Measurements from ENCODE around the gene TTLL11.
A peak's percentile ranks its signal among the peaks of the same experiment; 100 is the strongest.

The TTLL11 gene

DNA sequence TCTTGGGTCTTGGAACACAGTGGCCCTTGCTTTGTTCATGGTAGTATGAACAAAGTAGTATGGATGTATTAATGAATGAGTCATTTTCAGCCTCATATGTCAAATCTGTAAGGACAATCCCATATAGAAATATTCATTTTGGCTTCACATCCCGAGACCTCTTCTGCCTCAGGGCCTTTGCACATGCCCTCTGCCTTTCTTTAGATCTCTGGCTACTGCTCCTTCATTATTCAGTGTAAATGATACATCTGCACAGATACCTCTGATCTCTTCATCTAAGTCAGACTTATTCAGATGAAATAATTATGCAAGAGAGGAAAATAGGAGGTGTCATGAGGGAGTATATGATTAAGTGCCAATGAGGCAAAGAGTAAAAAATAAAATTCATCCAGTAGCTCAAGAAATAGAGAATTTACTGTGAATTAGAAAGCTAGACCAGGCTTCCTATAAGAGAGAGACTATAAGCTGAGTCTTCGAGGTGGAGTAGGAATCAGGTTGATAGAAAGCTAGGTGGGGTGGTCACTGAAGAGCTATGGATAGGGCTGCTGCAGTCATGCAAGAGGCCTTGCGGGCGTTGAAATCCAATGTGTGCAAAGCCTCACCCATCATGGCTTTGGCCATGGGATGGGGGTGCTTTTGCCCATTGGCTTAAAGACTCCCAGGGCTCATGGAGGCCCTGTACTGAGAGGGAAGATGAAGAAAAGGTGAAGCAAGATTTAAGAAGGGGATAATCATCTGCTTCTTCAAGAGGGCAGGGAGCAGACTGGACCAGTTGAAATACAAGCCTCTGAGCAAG is 3.7 kb upstream of the TTLL11 start:
- H3K9ac ChIP-seq (ENCODE audit: low read length), result no peak overlapping the region
- H3K27me3 ChIP-seq (ENCODE audit: control insufficient read depth, insufficient read depth, low read length), result no peaks in the 10 kb centered on the region
- no peaks in the 10 kb centered on the region for H3K36me3 ChIP-seq (ENCODE audit: control insufficient read depth, insufficient read depth, low read length)
- H3K27ac ChIP-seq (ENCODE audit: low read depth, low read length), result no peak overlapping the region
- no peak overlapping the region for H3K4me3 ChIP-seq (ENCODE audit: low read length)
- peaks cover 1% of the 10 kb centered on the region for H3K4me1 ChIP-seq (ENCODE audit: control insufficient read depth, insufficient read depth, low read length)

DNA sequence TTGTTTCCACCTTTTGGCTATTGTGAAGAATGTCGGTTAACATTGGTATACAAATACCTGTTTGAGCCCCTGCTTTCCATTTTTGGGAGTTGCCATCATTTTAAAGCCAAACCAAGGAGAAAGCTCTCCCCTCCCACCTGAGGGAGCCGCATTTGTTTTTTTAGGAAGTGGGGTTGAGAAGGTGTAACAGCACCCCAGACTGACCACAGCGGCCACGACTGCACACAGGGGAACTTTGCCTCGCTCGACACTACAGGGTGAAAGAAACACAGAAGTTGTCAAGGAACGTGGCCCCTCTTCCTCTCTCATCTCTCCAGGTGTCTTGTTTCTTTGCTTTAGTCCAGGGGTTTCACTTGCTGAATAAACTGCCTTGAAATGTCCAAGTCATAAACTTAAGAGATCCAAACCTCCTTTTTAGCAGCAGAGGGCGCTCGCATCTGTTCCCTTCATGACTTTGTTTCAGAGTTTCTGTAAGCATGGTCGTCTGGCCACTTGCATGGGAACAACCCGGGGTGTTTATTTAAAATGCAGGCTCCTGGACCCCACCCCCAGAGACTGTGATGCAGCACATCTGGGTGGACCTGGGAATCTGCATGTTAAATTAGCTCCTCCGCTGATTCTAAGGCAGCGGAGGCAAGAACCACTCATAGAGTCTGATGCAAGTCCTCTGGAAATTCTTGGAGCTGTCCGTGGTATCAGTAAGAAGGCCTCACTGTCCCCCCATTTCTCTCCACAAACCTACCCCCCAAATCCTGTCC is 2.1 kb upstream of the TTLL11 start:
- no peaks in the 10 kb centered on the region for H3K27me3 ChIP-seq (ENCODE audit: control insufficient read depth, insufficient read depth, low read length)
- H3K4me3 ChIP-seq (ENCODE audit: low read length), result no peak overlapping the region
- no peak overlapping the region for H3K9ac ChIP-seq (ENCODE audit: low read length)
- no peaks in the 10 kb centered on the region for H3K36me3 ChIP-seq (ENCODE audit: control insufficient read depth, insufficient read depth, low read length)
- no peak overlapping the region for H3K27ac ChIP-seq (ENCODE audit: low read depth, low read length)
- peaks cover 15% of the 10 kb centered on the region for H3K4me1 ChIP-seq (ENCODE audit: control insufficient read depth, insufficient read depth, low read length)

DNA sequence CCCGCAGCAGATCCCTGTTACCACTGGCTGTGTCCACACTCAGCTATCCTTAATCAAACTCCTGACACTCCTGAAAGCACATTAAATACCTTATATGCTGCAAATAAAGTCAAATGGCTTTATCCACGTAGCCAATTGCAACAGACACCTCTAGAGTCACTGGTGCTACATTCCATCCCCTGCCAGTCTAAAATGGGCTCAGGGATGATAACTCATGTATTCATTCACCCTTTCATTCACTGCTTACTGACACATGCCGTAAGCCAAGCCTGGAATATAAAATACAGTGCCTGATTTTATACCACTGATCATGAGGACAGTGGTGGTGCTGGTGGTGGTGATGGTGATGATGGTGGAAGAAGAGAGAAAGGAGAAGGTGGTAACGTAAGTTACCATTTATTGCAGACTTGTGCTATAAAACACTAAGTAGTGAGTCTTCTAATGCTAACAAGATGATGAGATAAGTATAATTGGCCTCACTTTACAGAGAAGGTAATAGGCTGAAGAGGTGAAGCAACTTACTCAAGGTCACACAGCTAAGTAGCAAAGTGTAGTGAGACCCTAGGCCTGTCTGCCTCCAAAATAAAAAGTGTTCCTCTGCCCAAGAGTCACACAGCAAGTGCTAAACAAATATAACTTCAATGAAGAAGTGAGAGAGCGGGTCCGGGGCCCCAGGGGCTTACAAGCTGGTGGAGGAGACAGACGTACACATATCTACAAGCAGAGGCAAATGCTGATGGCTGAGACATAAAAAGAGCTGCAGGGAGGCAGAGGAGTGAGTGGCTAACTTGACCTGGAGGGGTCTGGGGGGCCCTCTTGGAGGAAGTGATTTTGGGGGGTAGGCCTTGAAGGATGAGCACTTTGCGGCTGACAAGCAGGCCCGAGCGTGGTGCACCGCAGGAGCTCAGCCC is 1.2 kb downstream of the TTLL11 start:
- H3K9ac ChIP-seq (ENCODE audit: low read length), result peak overlapping the region; percentile 69
- no peaks in the 10 kb centered on the region for H3K36me3 ChIP-seq (ENCODE audit: control insufficient read depth, insufficient read depth, low read length)
- peaks cover 34% of the 10 kb centered on the region for H3K4me1 ChIP-seq (ENCODE audit: control insufficient read depth, insufficient read depth, low read length)
- peak overlapping the region; percentile 84 for H3K4me3 ChIP-seq (ENCODE audit: low read length)
- no peaks in the 10 kb centered on the region for H3K27me3 ChIP-seq (ENCODE audit: control insufficient read depth, insufficient read depth, low read length)
- peak overlapping the region; percentile 84 for H3K27ac ChIP-seq (ENCODE audit: low read depth, low read length)

DNA sequence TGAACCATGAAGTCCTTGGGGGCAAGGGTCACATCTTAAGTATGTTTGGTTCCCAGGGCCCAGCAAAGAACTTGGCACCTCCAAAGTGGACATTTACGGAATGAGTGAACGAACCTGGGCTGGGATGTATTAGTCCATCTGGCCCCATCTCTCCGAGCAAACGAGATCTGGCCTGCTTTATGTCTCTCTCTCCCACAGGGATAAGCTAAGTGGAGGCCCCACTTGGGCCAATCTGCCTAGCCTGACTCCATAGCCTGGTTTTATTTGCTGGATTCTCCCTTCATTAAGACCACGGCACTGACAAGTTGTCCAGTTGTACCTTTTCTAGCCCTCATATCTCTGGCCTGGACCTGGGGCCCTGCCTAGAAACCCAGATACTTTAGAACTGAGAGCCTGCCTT is 2.1 kb downstream of the TTLL11 start:
- Histone ChIP-seq H3K27ac (ENCODE audit: low read depth, low read length) (peak overlapping the region; percentile 84), H3K36me3 (ENCODE audit: control insufficient read depth, insufficient read depth, low read length) (no peaks in the 10 kb centered on the region), H3K27me3 (ENCODE audit: control insufficient read depth, insufficient read depth, low read length) (no peaks in the 10 kb centered on the region), H3K9ac (ENCODE audit: low read length) (no peak overlapping the region), H3K4me1 (ENCODE audit: control insufficient read depth, insufficient read depth, low read length) (peaks cover 36% of the 10 kb centered on the region), H3K4me3 (ENCODE audit: low read length) (no peak overlapping the region)

DNA sequence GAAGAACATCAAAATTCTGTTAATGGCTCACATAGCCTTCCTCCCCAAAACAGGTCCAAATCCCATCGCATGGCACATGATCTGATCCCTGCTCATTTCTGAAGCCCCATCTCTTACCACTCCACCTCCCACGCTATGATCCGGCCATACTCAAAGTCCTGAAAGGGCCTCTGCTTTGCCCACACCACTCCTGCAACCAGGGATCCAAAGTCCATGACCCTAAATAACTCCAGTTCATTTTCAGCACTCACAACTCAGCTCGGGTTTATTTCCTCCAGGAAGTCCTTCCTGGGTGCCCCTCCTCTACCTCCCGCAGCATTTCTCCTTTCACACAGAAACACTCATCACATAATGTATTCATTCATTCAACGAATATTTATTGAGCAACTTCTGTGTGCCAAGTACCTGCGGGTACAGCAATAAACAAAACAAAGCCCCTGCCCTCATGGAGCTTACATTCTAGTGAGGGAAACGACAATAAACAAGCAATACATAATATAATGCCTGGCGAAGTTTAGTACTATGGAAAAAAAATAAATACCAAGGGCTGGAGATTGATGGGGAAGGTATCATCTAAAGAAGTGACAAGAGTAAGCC is 2.7 kb downstream of the TTLL11 start:
- Histone ChIP-seq H3K36me3 (ENCODE audit: control insufficient read depth, insufficient read depth, low read length) (no peaks in the 10 kb centered on the region), H3K4me1 (ENCODE audit: control insufficient read depth, insufficient read depth, low read length) (peaks cover 38% of the 10 kb centered on the region), H3K27me3 (ENCODE audit: control insufficient read depth, insufficient read depth, low read length) (no peaks in the 10 kb centered on the region), H3K9ac (ENCODE audit: low read length) (no peak overlapping the region), H3K27ac (ENCODE audit: low read depth, low read length) (peak overlapping the region; percentile 89), H3K4me3 (ENCODE audit: low read length) (no peak overlapping the region)

DNA sequence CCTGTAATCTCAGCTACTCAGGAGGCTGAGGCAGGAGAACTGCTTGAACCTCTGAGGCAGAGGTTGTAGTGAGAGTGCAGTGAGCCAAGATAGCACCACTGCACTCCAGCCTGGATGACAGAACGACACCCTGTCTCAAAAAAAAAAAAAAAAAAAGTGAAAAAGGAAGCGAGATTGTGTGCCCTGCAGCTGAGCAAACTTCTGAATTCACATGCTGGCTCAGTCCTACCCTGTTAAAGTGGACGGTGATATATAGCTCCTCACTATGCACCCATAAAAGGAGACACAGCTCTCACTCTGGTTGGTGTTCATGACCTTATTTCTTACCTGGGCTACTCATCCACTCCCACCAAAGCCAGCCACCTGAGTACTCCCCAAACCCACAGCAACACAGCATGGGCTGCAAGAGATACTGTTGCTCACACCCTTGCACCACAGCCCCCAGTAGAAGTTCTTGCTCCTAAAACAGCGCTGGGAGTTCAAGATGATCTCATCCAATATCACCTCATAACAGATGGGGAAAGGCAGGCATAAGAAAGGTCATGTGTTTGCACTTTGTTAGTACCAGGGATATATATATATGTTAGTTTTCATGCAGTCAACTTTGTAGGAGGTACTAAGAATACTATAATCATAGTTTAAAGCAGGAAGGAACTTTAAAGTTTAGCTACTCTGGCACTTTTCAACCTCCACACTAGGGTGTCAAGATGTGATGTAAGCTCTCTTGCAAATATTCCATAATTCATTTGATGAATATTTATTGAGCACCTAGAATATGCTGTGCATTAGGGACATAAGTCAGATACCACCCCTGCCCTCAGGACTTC is 4.0 kb downstream of the TTLL11 start:
- Histone ChIP-seq H3K4me1 (ENCODE audit: control insufficient read depth, insufficient read depth, low read length) (peaks cover 48% of the 10 kb centered on the region), H3K9ac (ENCODE audit: low read length) (no peak overlapping the region), H3K27me3 (ENCODE audit: control insufficient read depth, insufficient read depth, low read length) (no peaks in the 10 kb centered on the region), H3K4me3 (ENCODE audit: low read length) (no peak overlapping the region), H3K36me3 (ENCODE audit: control insufficient read depth, insufficient read depth, low read length) (no peaks in the 10 kb centered on the region), H3K27ac (ENCODE audit: low read depth, low read length) (peak overlapping the region; percentile 89)

DNA sequence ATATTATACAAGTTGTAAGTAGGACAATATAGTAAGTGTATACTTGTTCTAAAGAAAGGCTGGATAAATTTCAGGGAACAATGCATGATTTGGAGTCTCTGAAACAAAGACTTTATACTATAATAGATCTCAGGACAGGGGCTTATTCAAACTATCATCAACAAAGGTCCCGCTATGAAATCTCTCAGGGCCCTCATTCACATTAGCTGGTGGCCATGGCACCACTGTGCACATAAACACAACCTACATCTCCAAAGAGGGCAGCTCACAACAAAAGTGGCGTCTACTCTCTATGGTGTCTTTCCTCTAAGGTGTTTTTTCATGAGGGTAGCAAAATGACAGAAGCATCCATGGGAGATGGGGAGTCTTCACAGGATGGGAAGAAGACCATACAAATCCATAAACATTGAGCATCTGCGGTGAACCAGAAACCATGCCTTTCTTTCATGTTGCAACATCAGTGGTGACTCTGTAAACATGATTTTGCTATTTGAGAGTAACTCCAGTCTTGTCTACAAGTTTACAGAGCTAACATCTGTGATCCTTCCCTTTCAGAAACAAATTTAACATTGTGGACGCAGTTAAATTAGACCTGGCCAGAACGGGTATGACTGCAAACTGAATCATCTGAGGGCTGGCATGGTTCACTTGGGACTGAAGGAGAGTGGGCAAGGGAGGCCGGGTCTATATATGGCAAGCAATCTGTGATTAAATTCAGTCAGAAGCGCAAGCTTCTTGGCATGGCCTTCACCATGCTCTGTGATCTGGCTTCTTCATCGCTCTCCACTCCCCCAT is 5.5 kb downstream of the TTLL11 start:
- no peak overlapping the region for H3K4me3 ChIP-seq (ENCODE audit: low read length)
- H3K4me1 ChIP-seq (ENCODE audit: control insufficient read depth, insufficient read depth, low read length), result peaks cover 50% of the 10 kb centered on the region
- peak overlapping the region; percentile 89 for H3K27ac ChIP-seq (ENCODE audit: low read depth, low read length)
- no peak overlapping the region for H3K9ac ChIP-seq (ENCODE audit: low read length)
- no peaks in the 10 kb centered on the region for H3K36me3 ChIP-seq (ENCODE audit: control insufficient read depth, insufficient read depth, low read length)
- no peaks in the 10 kb centered on the region for H3K27me3 ChIP-seq (ENCODE audit: control insufficient read depth, insufficient read depth, low read length)

DNA sequence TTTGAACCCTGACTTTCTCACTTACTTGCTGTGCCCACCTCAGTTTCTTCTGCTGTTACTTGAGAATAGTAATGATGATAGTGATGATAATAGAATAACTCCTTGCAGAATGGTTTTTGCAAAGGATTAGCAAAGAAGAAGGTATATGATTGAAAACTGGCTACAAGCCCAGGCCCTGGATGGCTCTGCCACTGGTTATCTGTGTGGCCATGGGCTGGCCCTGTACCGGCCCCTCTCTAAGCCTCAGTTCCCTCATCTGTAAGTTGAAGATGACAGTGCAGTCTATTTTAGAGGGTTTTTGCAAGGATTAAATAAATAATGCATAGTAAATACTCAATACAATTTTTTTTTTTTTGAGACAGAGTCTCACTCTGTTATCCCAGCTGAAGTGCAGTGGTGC is 6.2 kb downstream of the TTLL11 start:
- H3K27ac ChIP-seq (ENCODE audit: low read depth, low read length), result peak overlapping the region; percentile 89
- H3K27me3 ChIP-seq (ENCODE audit: control insufficient read depth, insufficient read depth, low read length), result no peaks in the 10 kb centered on the region
- peaks cover 49% of the 10 kb centered on the region for H3K4me1 ChIP-seq (ENCODE audit: control insufficient read depth, insufficient read depth, low read length)

DNA sequence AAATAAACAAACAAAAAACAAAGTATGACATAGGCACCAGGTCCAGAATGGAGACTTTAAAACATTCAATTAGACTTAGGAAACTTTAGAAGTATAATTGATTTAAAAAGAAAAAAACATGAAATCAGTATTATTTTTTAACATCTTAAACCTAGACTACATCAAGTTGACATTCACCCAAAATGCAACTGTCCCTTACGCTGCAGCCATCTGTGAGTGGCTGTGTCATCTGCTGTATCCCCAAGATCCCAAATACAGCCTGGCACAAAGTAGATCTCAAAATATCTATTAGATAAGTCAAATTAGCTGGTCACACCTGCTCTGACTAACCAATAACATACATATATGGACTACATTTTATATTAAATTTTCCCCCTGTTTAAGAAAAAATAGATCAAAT is 7.8 kb downstream of the TTLL11 start:
- Histone ChIP-seq H3K27ac (ENCODE audit: low read depth, low read length) (peak overlapping the region; percentile 56), H3K27me3 (ENCODE audit: control insufficient read depth, insufficient read depth, low read length) (no peaks in the 10 kb centered on the region), H3K4me1 (ENCODE audit: control insufficient read depth, insufficient read depth, low read length) (peaks cover 40% of the 10 kb centered on the region), H3K4me3 (ENCODE audit: low read length) (no peak overlapping the region), H3K9ac (ENCODE audit: low read length) (no peak overlapping the region), H3K36me3 (ENCODE audit: control insufficient read depth, insufficient read depth, low read length) (no peaks in the 10 kb centered on the region)

More for the DNA sequence above, 6.2 kb downstream of the TTLL11 start:
- Histone ChIP-seq H3K9ac (ENCODE audit: low read length) (no peak overlapping the region), H3K4me3 (ENCODE audit: low read length) (no peak overlapping the region), H3K36me3 (ENCODE audit: control insufficient read depth, insufficient read depth, low read length) (no peaks in the 10 kb centered on the region)

DNA sequence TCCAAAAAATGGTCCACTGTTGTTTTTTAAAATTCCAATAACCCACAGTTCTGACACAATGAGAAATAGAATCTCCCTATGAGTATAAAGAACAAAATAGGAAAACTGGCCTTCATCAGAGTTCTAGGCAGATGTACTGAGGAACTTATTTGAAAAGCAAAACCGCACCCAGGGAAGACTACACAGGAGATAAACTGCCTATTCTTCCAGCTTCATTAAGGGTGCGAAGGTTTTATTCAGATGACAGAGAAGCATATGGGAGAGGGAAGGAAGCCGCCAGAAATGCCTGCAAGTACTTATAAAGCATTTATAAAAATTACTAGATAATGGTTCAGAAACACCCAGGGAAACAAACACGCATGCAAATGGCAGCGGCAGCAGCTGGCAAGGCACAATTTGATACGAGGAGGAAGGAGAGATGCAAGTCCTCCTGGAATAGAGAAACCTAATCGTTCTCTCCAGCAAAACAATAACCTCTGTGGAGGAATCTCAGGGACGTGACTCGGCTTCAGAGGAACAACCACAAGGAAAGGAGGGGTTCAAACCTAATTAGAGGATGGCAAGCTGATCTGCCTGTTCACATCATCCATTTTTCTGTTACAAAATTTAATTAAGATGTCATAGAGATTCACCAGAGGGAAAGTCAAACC is 9.0 kb downstream of the TTLL11 start:
- Histone ChIP-seq H3K36me3 (ENCODE audit: control insufficient read depth, insufficient read depth, low read length) (no peaks in the 10 kb centered on the region), H3K27me3 (ENCODE audit: control insufficient read depth, insufficient read depth, low read length) (no peaks in the 10 kb centered on the region), H3K4me3 (ENCODE audit: low read length) (no peak overlapping the region), H3K4me1 (ENCODE audit: control insufficient read depth, insufficient read depth, low read length) (peaks cover 35% of the 10 kb centered on the region), H3K9ac (ENCODE audit: low read length) (no peak overlapping the region), H3K27ac (ENCODE audit: low read depth, low read length) (peak overlapping the region; percentile 68)
